ENCODE data around the gene FOXA3.
A peak's percentile ranks its signal among the peaks of the same experiment; 100 is the strongest.

The FOXA3 gene

DNA sequence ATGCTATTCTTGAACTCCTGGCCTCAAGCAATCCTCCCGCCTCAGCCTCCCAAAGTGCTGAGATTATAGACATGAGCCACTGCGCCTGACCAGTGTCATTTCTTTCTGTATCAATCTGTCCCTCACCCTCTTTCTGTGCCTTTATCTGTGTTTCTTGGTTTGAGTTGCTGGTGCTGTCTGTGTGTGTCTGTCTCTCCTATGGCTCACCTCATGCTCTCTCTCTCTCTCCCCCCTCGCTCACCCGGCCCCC is 12.0 kb downstream of the FOXA3 start:
- no peak for TF ChIP-seq CTCF (IDR thresholded peaks at IDR 0.05; ENCODE audit: extremely low read depth, missing control alignments)
- peak; percentile 80 for DNase-seq (ENCODE audit: low spot score)

DNA sequence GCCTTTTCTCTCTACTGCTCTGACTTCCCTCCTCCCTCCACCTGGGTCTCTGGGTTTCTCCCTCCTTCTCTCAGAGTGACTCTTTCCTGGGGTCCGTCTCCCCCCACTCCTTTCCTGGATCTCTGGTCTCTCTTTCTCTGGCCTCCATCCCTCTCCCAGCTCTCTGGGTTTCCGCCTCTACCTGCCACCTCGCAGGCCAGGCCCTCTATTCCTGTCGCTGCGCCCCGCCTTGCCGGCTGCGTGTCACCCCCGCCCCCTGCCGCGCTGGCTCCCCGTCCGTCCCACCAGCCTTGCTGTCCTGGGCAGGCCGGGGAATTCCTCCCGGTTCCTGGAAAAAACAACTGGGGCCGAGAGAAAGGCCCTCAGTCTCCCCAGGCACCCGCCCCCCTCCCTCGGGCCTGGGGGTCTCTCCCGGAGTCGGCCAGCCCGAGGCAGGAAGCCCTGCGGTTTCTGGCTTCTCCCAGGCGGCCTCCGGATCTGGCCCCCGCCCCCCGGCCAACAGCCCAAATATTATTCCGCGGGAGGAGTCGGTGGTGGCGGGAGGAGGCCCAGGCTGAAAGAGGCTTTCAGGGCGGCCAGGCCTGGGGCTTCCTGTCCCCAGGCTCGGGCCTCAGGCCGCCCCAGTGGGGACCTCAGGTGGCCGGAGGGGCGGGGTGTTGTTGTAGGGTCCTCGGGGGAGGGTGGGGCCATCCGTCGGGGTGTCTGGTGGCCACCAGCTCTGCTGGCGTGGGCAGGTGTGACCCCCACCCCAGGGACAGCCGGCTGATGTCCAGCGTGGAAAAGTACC is 12.5 kb downstream of the FOXA3 start:
- no peak for TF ChIP-seq CTCF (IDR thresholded peaks at IDR 0.05; ENCODE audit: extremely low read depth, missing control alignments)
- peak; percentile 63 for DNase-seq (ENCODE audit: low spot score)

- no peak for TF ChIP-seq CTCF (IDR thresholded peaks at IDR 0.05; ENCODE audit: extremely low read depth, missing control alignments)
- no peak for DNase-seq (ENCODE audit: low spot score)
Measured at GRCh38 chr19:45878043-45878794, 14.1 kb downstream of the FOXA3 start.

DNA sequence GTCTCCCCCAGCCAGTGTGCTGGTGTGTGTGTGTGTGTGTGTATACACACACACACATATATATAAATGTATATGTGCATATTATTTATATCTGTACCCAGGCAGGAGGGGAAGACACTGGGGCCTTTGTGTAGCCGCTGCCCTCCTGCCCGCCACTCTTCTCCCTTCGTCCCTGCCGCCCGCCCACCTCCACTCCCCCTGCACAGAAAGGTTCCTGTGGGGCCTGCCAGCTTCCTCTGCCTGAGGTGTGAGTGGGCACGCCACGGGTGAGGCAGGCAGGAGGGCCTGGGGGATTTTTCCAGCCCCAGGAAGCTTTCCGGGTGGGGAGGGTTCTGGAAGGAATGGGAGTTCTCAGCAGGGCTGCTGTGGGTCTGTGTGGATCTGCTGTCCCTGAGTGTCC is 14.9 kb downstream of the FOXA3 start:
- TF ChIP-seq CTCF (IDR thresholded peaks at IDR 0.05; ENCODE audit: extremely low read depth, missing control alignments) = no peak
- no peak for DNase-seq (ENCODE audit: low spot score)

GRCh38 chr19:45879971-45880370 is 15.8 kb downstream of the FOXA3 start:
- DNase-seq (ENCODE audit: low spot score) = no peak
- no peak for TF ChIP-seq CTCF (IDR thresholded peaks at IDR 0.05; ENCODE audit: extremely low read depth, missing control alignments)

DNA sequence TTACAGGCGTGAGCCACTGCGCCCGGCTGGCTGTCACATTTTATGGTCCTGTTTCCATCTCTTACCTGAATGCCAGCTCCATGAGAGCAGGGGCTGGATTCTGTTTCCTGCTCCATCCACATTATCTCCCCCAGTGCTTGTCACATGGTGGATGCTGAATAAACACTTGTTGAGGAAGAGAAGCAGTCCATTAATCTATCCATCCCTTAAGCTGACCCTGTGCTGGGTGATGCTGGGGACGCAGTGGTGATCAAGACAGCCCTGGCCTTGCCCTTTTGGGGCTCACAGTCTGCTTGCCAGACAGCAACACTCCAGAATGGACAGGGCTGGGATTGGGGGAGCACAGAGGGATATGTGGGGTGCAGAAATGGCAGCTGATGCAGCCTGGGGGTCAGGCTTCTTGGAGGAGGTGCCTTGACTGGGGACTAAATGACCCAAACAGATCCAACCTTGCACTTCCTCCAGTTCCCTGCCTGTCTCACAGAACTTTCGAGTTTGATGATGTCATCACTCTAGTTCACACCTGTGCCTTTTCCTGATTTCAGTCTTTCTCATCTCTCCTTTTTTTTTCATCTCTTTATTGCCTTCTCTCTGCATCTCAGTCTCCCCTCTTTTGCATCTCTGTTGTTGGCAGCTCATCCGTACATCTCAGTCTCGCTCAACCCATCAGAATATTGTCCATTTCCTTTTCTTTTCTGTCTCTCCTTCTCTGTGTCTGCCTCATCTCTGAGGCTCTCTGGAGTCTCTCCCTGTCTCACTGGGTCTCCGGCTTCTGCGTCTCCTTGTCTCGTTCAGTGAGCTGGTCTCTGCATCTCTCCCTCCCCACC is 17.2 kb downstream of the FOXA3 start:
- no peak for TF ChIP-seq CTCF (IDR thresholded peaks at IDR 0.05; ENCODE audit: extremely low read depth, missing control alignments)
- no peak for DNase-seq (ENCODE audit: low spot score)
